Activated CD4-positive, alpha-beta T cell treated with anti-CD3 and anti-CD28 coated beads, Interleukin-2, Interleukin-4, amounts not matched to agents 100 ng/mL and 50 ng/mL, durations not matched to agents 16 hours and 8 hours (primary cell): ENCODE measurements around the gene DYDC2.
A peak's percentile ranks its signal among the peaks of the same experiment; 100 is the strongest.

Source experiments
- DNase-seq: peaks from one replicate; pipeline ENCODE4 v3.0.0-alpha.2; 2020; ENCODE audit warnings: low spot score

DYDC2 gene

GRCh38 chr10:80371467-80371866 is 14.9 kb downstream of the DYDC2 start:
- DNase-seq = no peak

- no peak for DNase-seq
Measured at GRCh38 chr10:80372675-80373074, 16.1 kb downstream of the DYDC2 start.

- no peak for DNase-seq
Measured at GRCh38 chr10:80373502-80373901, 16.9 kb downstream of the DYDC2 start.

- no peak for DNase-seq
Measured at GRCh38 chr10:80379701-80380100, 23.1 kb downstream of the DYDC2 start.

GRCh38 chr10:80380185-80380584 is 23.6 kb downstream of the DYDC2 start:
- no peak for DNase-seq

GRCh38 chr10:80382989-80383388 is 26.4 kb downstream of the DYDC2 start:
- peak; percentile 55 for DNase-seq

GRCh38 chr10:80390740-80391139 is 34.2 kb downstream of the DYDC2 start:
- DNase-seq = no peak

GRCh38 chr10:80392250-80392649 is 35.7 kb downstream of the DYDC2 start:
- no peak for DNase-seq

- no peak for DNase-seq
Measured at GRCh38 chr10:80394358-80394916, 37.9 kb downstream of the DYDC2 start.

- no peak for DNase-seq
Measured at GRCh38 chr10:80397014-80397413, 40.4 kb downstream of the DYDC2 start.

- DNase-seq = no peak
Measured at GRCh38 chr10:80400136-80400804, 43.7 kb downstream of the DYDC2 start.

- DNase-seq = no peak
Measured at GRCh38 chr10:80405035-80405434, 48.5 kb downstream of the DYDC2 start.

GRCh38 chr10:80405626-80406025 is 49.0 kb downstream of the DYDC2 start:
- no peak for DNase-seq

GRCh38 chr10:80406204-80406603 is 49.6 kb downstream of the DYDC2 start:
- DNase-seq = no peak

- peak; percentile 27 for DNase-seq
Measured at GRCh38 chr10:80407812-80408241, 51.2 kb downstream of the DYDC2 start.

GRCh38 chr10:80408242-80409101 is 51.9 kb downstream of the DYDC2 start, which contains the start of gene PRXL2A:
TSS of gene PRXL2A (plus strand) at chr10:80408551. CDS start at chr10:80420468, 11,917 bp downstream.
- DNase-seq = peak; percentile 76

- DNase-seq = no peak
Measured at GRCh38 chr10:80409121-80409520, 52.5 kb downstream of the DYDC2 start.

- no peak for DNase-seq
Measured at GRCh38 chr10:80410122-80410521, 53.5 kb downstream of the DYDC2 start.

GRCh38 chr10:80410578-80411145 is 54.1 kb downstream of the DYDC2 start:
- DNase-seq = no peak

GRCh38 chr10:80411267-80411668 is 54.7 kb downstream of the DYDC2 start:
- DNase-seq = no peak

GRCh38 chr10:80411681-80412220 is 55.2 kb downstream of the DYDC2 start:
- no peak for DNase-seq

- no peak for DNase-seq
Measured at GRCh38 chr10:80412486-80412885, 55.9 kb downstream of the DYDC2 start.
